ENCODE results near the gene PRR4.

Gene PRR4, protein sequence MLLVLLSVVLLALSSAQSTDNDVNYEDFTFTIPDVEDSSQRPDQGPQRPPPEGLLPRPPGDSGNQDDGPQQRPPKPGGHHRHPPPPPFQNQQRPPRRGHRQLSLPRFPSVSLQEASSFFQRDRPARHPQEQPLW

DNA sequence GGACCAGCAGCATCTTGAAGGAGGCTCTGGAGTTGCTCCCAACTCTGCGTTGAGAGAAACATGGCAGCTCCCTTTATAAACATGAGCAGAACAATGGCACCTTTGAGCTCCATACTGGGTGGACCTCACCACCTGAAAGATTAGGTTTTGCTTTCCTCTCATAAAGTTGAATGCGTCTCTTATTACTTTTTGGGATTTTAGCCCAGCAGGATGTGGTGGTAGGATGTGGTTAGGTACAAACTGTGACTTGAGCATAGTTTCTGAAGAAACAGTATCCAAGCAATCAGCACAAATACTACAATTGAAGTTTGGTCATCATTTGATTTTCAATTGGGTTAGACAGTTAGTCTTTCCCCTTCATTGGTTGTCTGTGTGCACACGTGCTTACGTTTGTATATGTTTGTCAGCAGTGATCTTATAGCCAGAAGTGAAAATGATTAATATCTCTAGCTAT, at the start of gene PRR4:
PRR4 (minus strand) TSS at position 51 of the 454 bp plus-strand sequence; CDS start at position 13, 38 bp downstream.
- H3K36me3 Mint-ChIP-seq: peaks cover 32% of the 10 kb centered on the region
- H3K27ac Mint-ChIP-seq: no peak within 1 kb of the TSS
- H3K4me3 Mint-ChIP-seq: no peak within 1 kb of the TSS
- H3K9me3 Mint-ChIP-seq: no peaks in the 10 kb centered on the region
- H3K4me1 Mint-ChIP-seq: peaks cover 41% of the 10 kb centered on the region
- H3K27me3 Mint-ChIP-seq: no peaks in the 10 kb centered on the region

DNA sequence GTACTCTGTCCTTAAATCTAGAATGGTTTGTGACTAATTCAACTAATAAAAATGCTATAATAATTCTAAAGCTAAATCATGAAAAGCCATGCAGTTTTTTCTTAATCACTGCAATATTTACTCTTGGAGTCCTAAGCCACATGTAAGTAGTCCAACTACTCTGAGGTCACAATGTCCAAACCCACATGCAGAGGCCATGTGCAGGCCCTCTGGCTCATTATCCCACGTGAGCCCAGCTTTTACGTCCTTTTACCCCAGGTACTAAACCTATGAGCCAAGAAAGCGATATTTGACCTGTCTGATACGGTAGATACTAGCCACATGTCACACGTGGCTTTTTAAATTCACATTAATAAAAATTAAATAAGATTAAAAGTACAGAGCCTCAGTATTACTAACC, 47.6 kb upstream of the PRR4 start:
- H3K27ac Mint-ChIP-seq: no peak overlapping the region
- H3K27me3 Mint-ChIP-seq: no peaks in the 10 kb centered on the region
- H3K9me3 Mint-ChIP-seq: peaks cover 8% of the 10 kb centered on the region
- peaks cover 29% of the 10 kb centered on the region for H3K36me3 Mint-ChIP-seq
- H3K4me1 Mint-ChIP-seq: no peaks in the 10 kb centered on the region
- no peak overlapping the region for H3K4me3 Mint-ChIP-seq

DNA sequence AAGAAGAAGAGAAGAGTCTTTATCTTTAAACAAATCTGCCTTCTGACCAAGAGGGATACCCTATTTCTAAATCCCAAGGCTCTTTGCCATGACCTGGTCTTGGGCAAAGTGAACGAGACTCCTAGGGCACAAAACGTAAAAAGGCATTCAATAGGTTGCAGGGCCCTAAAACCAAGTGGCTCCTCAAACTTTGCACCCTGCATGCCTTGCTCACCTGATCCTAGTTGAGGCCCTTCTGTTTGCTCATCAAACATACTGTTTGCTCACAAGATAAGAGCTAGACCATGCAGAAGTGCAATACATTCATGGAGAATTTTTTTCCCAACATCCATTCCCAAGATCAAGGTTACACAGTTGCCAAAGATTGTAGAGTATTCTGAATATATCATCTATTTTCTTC, 42.7 kb upstream of the PRR4 start:
- peaks cover 30% of the 10 kb centered on the region for H3K36me3 Mint-ChIP-seq
- no peaks in the 10 kb centered on the region for H3K27me3 Mint-ChIP-seq
- H3K4me3 Mint-ChIP-seq: no peak overlapping the region
- H3K9me3 Mint-ChIP-seq: no peaks in the 10 kb centered on the region
- no peaks in the 10 kb centered on the region for H3K4me1 Mint-ChIP-seq
- H3K27ac Mint-ChIP-seq: no peak overlapping the region

DNA sequence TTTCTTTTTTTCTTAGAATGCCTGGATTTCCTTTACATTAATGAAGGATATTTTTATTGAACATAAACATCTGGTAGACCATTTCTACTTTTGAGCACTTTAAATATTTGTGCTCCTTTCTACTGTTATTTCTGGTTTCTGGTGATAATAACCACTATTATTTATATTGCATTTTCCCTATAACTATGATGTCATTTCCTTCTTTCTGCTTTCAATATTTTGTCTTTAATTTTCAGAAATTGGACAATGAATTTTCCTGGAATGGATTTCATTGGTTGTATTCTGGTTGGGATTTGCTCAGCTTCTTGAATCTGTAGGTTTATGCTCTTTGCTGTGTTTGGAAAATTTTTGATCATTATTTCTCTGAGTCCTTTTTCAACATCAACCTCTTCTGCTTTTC, 40.0 kb upstream of the PRR4 start:
- Mint-ChIP-seq H3K27ac (no peak overlapping the region), H3K36me3 (peaks cover 24% of the 10 kb centered on the region), H3K4me3 (no peak overlapping the region), H3K4me1 (no peaks in the 10 kb centered on the region), H3K27me3 (no peaks in the 10 kb centered on the region), H3K9me3 (no peaks in the 10 kb centered on the region)

DNA sequence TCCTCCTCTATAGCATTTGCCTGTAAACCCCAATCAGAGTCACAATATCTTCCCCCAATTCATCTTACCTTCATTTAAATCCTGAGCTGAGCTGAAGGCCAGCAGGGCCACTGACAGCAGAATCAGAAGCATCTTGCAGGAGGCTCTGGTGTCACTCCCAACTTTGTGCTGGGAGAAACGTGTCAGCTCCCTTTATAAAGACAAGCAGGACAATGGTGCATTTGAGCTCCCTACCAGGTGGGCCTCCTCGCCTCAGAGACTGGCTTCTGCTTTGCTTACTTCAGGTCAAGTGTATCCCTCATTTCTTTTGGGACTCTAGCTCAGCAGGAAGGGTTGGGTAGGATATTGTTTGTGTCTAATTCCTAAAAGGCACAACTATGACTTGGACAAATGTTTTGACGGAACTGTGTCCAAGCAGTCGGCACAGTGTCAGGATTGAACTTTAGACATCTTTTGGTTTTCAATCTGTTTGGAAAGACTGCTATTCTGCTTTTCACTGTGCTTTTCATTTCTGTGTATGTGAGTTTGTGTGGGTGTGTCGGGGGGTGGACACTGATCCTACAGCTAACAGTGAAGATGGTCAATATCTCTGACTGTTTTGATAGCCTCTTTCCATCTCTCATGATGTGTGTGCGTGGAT, 34.9 kb upstream of the PRR4 start, which contains the start of gene PRH1:
PRH1 (minus strand) TSS at position 170 of the 640 bp plus-strand sequence; CDS start at position 132, 38 bp downstream.
- H3K27ac Mint-ChIP-seq: peak within 1 kb of the TSS; percentile 12
- H3K4me1 Mint-ChIP-seq: no peaks in the 10 kb centered on the region
- no peak within 1 kb of the TSS for H3K4me3 Mint-ChIP-seq
- no peaks in the 10 kb centered on the region for H3K27me3 Mint-ChIP-seq
- no peaks in the 10 kb centered on the region for H3K9me3 Mint-ChIP-seq
- peaks cover 28% of the 10 kb centered on the region for H3K36me3 Mint-ChIP-seq

DNA sequence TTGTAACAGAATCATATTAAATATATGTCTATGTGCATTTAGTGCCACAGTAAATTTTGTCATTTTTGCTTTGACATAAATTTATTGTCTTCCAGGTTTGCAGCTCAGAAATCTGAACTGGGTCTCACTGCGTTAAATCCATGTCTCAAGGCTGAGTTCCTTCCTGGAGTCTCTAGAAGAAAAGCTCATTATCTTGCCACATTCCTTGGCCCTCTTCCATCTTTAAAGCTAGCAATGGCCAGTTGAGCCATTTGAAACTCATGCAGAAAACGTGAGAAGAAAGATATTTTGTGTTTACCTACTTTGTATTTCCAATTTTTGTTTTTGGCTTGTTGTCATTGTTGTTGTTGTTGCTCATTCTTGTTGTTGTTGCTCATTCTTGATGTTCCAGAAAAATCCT, 24.1 kb upstream of the PRR4 start:
- Mint-ChIP-seq H3K4me3 (no peak overlapping the region), H3K9me3 (peaks cover 31% of the 10 kb centered on the region), H3K27ac (no peak overlapping the region), H3K27me3 (no peaks in the 10 kb centered on the region), H3K4me1 (no peaks in the 10 kb centered on the region), H3K36me3 (peaks cover 48% of the 10 kb centered on the region)

DNA sequence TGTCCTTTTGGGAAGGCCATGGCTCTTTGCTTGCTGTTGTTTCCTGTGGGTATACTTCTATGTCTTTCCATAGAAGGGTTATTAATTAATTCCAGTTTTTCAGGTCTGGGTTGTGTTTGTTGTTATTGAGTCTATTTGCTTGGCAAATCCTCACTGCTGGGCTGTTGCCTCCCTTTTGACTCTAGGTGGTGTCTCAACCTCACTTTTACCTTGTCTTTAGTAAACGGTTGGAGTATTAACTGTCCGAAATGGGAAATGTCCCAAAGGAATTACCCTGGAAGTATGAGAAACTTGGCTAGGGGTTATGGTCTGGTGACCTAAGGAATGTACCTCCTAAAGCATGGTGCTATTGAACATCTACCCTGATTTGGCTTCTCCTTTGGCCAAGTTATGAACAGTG, 18.1 kb upstream of the PRR4 start:
- Mint-ChIP-seq H3K9me3 (peaks cover 25% of the 10 kb centered on the region), H3K4me3 (no peak overlapping the region), H3K36me3 (peaks cover 69% of the 10 kb centered on the region), H3K27me3 (no peaks in the 10 kb centered on the region), H3K27ac (no peak overlapping the region), H3K4me1 (no peaks in the 10 kb centered on the region)

DNA sequence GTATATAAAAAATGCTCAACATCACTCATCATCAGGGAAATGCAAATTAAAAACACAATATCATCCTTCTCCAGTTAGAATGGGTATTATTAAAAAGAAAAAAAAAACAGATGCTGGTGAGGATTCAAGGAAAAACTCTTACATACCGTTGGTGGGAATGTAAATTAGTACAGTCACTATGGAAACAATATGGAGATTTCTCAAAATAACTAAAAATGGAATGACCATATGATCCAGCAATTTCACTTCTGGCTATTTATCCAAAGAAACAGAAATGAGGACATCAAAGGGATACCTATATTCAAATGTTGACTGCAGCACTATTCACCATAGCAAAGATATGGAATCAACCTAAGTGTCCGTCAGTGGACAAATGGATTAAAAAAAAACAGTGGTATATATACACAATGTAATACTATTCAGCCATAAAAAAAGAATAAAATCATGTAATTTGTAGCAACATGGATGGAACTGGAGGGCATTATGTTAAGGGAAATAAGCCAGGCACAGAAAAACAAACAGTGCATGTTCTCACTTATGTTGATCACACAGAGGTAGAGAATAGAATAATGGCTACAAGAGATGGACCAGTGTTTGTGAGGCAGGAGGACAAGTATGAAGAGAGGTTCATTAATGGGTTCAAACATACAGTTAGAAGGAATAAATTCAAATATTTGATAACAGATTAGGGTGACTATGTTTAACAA, 14.4 kb upstream of the PRR4 start:
- H3K9me3 Mint-ChIP-seq: peaks cover 42% of the 10 kb centered on the region
- no peaks in the 10 kb centered on the region for H3K27me3 Mint-ChIP-seq
- H3K4me1 Mint-ChIP-seq: peaks cover 4% of the 10 kb centered on the region
- no peak overlapping the region for H3K27ac Mint-ChIP-seq
- peaks cover 85% of the 10 kb centered on the region for H3K36me3 Mint-ChIP-seq
- no peak overlapping the region for H3K4me3 Mint-ChIP-seq

DNA sequence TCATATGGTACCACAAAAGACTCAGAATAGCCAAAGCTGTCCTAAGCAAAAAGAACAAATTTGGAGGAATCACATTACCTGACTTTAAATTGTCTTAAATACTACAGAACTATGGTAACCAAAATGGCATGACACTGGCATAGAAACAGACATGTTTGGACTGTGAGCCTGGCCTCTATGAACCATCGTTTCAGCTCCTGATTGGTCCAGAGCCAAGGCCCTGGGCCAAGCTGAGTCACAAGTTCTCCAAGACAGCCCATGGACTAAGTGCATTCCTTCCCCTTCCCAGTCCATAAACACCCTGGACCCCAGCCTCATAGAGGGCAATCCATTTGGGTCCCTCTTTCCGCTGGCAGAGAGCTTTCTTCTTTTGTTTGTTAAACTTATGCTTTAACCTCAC, 12.1 kb upstream of the PRR4 start:
- Mint-ChIP-seq H3K27ac (no peak overlapping the region), H3K4me1 (peaks cover 4% of the 10 kb centered on the region), H3K4me3 (no peak overlapping the region), H3K9me3 (peaks cover 57% of the 10 kb centered on the region), H3K27me3 (no peaks in the 10 kb centered on the region), H3K36me3 (peaks cover 90% of the 10 kb centered on the region)

DNA sequence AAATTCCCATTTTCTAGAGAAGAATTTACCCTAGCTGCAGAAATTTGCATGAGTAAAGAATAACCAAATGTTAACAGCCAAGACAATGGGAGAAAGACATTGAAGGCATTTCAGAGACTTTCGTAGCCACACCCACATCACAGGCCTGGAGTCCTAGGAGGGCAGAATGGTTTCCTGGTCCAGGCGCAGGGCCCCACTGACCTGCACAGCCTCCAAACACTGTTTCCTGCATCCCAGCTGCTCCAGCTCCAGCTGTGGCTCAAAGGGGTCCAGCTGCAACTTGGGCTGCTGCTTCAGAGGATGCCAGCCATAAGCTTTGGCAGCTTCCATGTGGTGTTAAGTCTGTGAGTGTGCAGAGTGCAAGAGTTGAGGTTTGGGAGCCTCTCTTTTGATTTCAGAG, 6.5 kb upstream of the PRR4 start:
- Mint-ChIP-seq H3K4me3 (no peak overlapping the region), H3K27ac (no peak overlapping the region), H3K36me3 (peaks cover 56% of the 10 kb centered on the region), H3K9me3 (peaks cover 36% of the 10 kb centered on the region), H3K4me1 (peaks cover 36% of the 10 kb centered on the region), H3K27me3 (no peaks in the 10 kb centered on the region)

DNA sequence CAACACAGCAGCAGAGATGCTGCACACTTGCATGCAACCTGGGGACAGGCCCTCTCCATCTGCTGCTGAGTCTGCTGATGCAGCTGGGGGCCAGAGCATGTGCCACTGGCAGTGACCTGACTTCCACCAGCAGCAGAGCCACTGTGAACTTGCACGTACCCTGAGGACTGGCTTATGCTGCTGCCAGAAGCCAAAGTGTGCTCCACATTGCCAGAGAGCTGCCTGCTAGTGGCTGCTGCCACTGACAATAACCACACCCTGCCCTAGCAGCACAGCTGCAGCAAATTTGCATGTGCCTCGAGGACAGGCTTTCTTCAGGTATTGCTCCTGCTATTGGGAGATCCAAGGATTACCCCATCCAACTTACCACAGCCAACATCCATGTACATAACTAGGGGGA, 4.5 kb upstream of the PRR4 start:
- peaks cover 15% of the 10 kb centered on the region for H3K9me3 Mint-ChIP-seq
- no peak overlapping the region for H3K27ac Mint-ChIP-seq
- peaks cover 48% of the 10 kb centered on the region for H3K4me1 Mint-ChIP-seq
- no peaks in the 10 kb centered on the region for H3K27me3 Mint-ChIP-seq
- H3K4me3 Mint-ChIP-seq: no peak overlapping the region
- peaks cover 45% of the 10 kb centered on the region for H3K36me3 Mint-ChIP-seq

DNA sequence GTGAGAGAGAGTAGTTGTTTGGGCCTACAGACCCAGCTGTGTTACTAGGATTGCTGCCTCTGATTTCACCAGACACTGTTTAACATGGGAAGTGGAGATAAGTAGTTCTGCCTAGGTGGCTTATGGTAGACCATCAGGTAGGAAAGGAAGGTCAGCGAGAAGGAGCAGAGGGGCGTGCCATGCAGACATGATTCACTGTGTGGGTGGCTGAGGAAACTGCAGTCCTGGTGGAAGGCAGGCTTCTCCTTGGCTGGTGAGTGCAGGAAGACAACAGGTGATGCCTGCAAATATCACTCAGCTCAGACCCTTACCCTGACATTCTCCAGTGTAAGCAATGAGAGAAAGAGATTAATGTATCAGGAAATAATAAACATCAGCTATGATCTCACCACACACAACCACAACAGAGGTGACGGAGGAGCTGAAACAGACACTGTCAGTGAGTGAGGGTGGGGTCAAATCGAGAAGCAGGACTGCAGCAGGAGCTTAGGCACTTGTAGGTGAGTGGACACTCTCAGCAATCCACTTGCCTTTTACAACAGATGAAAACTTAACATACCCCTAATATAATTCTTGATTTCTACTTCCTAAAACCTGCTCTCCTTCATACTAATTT, 2.1 kb upstream of the PRR4 start:
- Mint-ChIP-seq H3K36me3 (peaks cover 34% of the 10 kb centered on the region), H3K4me3 (no peak overlapping the region), H3K27ac (no peak overlapping the region), H3K27me3 (no peaks in the 10 kb centered on the region), H3K9me3 (no peaks in the 10 kb centered on the region), H3K4me1 (peaks cover 48% of the 10 kb centered on the region)

DNA sequence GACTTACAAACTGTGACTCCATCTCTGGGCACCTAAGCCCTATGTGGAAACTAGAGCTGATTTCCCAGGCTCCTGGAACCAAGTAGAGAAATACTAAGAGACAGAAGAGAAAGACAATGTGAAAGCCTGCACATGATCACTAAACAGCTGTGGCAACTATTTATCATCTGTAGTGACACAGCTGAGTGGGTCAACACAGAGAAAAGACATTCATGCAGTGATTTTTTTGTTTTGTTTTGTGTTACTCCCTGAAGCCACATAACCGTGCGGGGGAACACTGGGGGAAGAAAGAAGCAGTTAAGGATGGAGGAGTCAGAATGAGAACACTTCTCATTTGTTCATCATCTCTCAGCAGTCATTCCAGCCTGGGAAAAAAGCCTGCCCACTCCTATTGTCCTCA, 1.5 kb downstream of the PRR4 start:
- Mint-ChIP-seq H3K4me1 (peaks cover 36% of the 10 kb centered on the region), H3K36me3 (peaks cover 30% of the 10 kb centered on the region), H3K4me3 (no peak overlapping the region), H3K9me3 (no peaks in the 10 kb centered on the region), H3K27ac (no peak overlapping the region), H3K27me3 (no peaks in the 10 kb centered on the region)

DNA sequence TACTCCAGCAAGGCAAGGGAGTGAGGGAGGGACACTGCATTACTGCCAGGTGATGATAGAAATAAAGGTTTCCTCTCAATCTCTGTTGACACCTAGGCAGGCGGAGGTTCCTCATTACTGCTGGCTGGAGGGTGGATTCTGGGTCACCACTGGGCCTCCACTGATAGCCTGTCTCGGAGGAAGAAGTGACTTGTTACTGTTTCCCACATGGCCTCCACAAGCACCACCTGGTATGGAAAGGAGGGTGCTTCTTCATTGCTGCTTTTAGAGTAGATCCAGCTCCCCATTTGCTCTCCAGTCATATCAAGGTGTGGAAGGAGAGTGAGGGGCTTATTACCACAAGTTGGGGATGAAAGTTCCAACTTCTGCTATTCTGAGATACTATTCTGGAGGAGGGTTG, 6.4 kb downstream of the PRR4 start:
- Mint-ChIP-seq H3K36me3 (peaks cover 28% of the 10 kb centered on the region), H3K27ac (no peak overlapping the region), H3K4me1 (peaks cover 3% of the 10 kb centered on the region), H3K4me3 (no peak overlapping the region), H3K27me3 (no peaks in the 10 kb centered on the region), H3K9me3 (peaks cover 5% of the 10 kb centered on the region)

DNA sequence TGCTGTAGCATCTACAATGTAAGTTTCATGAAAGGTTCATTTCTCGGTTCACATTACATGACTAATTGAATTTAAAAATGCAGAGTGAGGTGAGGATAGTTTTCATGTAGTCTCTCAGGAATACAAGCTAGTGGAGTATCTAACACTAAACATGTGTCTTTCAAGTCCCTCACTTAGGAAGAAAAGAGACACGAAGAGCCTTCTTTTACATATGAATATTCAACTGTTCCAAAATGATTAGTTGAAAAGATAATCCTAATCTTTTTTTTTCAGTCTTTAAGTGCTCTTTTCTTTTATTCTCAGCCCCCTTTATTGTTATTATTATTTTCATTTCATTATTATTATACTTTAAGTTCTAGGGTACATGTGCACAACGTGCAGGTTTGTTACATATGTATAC, 10.8 kb downstream of the PRR4 start:
- Mint-ChIP-seq H3K9me3 (peaks cover 5% of the 10 kb centered on the region), H3K36me3 (peaks cover 14% of the 10 kb centered on the region), H3K4me1 (peaks cover 3% of the 10 kb centered on the region), H3K27ac (no peak overlapping the region), H3K27me3 (no peaks in the 10 kb centered on the region), H3K4me3 (no peak overlapping the region)

DNA sequence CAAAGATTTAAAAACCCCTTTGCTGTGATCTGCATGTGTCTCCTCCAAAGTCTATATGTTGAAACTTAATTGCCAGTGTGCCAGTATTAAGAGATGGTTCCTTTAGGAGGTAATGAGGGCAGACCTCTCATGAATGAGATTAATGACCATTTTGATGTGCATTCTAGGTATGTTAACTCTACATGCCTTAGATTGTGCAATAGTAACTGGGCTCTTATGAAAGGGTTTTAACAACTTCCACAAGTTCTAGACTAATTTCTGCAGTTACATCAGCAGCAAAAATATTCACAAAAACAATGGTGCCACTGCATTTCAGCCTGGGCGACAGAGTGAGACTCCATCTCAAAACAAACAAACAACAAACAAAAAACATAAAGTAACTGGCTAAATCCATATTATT, 19.3 kb downstream of the PRR4 start:
- Mint-ChIP-seq H3K36me3 (no peaks in the 10 kb centered on the region), H3K4me3 (no peak overlapping the region), H3K9me3 (no peaks in the 10 kb centered on the region), H3K27ac (no peak overlapping the region), H3K27me3 (no peaks in the 10 kb centered on the region), H3K4me1 (no peaks in the 10 kb centered on the region)

All from activated naive CD4-positive, alpha-beta T cell treated with anti-CD3 and anti-CD28 coated beads, Interleukin-2, amount 50 U/mL, for 24 hours (primary cell).